NCI-H446 treated with DMSO at 0.1 percent for 48 hours (cell line): ENCODE results near the gene ISCU.

Experiments used
- DNase-seq: peaks from one replicate; lab custom pipeline; 2025; lab: John Stamatoyannopoulos, UW

ISCU gene

DNA sequence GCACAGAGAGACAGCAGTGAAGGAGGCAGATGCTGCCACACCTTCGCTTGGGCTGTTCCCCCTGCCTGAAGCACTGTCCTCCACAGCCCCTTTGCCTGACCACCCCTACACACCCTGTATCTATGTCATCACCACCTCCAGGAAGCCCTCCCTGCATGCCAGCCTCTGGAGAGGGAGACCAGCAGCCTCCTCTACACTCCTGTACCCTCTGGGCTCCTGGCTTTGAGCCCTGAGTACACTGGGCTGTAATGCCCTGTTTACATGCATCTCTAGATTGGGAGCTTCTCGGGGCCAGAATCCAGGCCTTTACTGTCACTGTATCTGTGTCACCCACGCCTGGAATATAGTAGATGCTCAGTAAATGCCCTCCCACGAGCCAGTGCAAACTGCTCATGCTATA lies 41.3 kb downstream of the ISCU start:
- no peak for DNase-seq

- no peak for DNase-seq
Observed at GRCh38 chr12:108604208-108604941, 42.0 kb downstream of the ISCU start.

- DNase-seq = no peak
Observed at GRCh38 chr12:108605000-108605689, 42.7 kb downstream of the ISCU start.

DNA sequence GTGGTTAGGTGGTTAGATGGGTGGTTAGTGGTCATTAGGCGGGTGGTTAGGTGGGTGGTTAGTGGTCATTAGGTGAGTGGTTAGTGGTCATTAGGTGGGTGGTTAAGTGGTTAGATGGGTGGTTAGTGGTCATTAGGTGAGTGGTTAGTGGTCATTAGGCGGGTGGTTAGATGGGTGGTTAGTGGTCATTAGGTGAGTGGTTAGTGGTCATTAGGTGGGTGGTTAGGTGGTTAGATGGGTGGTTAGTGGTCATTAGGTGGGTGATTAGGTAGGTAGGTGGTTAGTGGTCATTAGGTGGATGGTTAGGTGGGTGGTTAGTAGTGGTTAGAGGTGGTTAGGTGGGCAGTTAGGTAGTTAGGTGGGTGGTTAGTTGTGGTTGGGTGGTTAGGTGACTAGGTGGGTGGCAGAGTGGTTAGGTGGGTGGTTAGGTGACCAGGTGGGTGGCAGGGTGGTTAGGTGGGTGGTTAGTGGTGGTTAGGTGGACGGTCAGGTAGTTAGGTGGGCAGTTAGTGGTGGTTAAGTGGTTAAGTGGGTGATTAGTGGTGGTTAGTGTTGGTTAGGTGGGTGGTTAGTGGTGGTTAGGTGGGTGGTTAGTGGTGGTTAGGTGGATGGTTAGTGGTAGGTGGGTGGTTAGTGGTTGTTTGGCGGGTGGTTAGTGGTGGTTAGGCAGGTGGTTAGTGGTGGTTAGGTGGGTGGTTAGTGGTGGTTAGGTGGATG lies 43.5 kb downstream of the ISCU start:
- no peak for DNase-seq

DNA sequence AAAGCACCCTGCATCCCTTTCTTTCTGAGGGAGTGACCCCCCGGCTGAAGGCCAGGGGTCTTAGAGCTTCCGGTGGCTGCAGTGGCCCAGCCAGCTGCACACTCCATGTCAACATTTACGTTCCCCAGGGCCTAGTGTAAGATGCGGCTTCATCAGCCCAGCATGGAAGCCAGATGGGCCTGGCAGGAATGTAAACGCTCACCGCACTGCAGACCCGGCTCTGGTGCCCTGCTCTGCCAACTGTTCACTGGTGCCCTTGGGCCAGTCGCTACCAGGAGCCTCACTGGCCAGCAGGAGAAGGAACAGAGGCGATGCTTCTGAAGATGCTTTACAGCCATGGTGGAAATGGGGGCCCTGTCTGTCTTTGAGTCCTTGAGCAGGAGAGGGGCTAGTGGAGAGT lies 44.1 kb downstream of the ISCU start:
- DNase-seq = no peak

GRCh38 chr12:108607981-108608600 lies 45.7 kb downstream of the ISCU start:
- no peak for DNase-seq

GRCh38 chr12:108608616-108609015 lies 46.2 kb downstream of the ISCU start:
- DNase-seq = no peak

- DNase-seq = no peak
Observed at GRCh38 chr12:108609537-108610335, 47.3 kb downstream of the ISCU start.

DNA sequence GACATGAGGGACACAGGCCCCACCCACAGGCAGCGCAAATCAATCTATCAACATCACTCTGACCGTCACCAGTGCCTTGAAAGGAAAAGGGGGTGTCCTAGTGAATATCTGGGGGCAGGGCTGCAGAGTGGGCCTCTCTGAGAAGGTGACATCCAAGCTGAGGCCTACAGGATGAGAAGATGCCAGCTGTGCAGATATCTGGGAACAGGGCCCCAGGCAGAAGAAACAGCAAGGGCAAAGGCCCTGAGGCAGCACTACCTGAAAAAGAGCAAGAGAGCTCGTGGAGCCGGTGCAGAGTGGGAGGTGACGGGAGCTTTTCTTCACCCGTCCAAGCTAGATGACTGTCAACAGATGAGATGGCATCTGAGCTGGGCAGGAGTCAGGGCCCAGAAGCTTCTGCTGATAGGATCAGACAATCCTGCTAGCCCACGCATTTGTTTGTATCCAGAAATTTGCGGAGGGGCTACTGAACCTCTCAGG lies 48.0 kb downstream of the ISCU start:
- DNase-seq = no peak

GRCh38 chr12:108610856-108611605 lies 48.6 kb downstream of the ISCU start:
- no peak for DNase-seq

DNA sequence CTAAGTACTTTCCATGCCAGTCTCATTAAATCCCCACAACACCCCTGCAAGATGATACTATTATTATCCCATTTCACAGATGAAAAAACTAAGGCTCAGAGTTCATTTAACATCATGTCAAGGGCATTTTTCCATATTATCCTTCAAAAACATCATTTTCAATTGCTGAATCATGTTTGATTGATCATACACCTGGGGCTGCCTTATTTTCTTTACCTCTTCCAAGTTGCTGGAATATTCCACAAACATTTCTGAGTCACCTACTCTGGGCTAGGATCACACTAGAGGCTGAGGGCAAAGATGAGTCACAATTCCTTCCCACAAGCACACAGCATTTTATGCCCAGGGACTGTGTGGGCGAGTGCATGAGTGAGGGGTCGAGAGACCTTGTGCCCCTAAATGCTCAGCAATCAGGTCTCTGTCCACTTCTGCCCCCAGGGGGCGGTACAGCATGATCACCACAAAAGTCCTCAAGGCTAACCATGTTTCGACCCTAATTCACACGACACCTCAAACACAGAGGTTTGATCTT lies 49.6 kb downstream of the ISCU start:
- DNase-seq = no peak

GRCh38 chr12:108612788-108613282 lies 50.4 kb downstream of the ISCU start:
- no peak for DNase-seq

- no peak for DNase-seq
Observed at GRCh38 chr12:108613548-108613947, 51.2 kb downstream of the ISCU start.

DNA sequence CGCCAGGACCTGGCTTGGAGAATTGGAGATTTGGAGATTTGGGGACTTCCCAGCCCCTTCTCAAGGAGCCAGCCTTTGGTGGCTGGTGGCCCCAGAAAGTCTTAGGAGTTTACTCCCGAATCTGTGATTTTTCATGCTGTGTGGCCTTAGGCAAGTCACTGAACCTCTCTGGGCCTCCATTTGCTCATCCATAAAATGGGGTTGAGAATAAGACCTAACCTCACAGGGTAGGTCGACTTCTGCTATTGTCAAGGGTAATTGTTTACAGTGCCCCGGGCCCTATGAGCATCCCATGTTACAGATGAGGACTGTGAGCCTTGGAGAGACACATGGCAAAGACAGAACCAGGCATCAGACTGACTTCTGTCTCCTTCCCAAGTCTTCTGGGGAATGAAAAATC lies 51.6 kb downstream of the ISCU start:
- DNase-seq = no peak

DNA sequence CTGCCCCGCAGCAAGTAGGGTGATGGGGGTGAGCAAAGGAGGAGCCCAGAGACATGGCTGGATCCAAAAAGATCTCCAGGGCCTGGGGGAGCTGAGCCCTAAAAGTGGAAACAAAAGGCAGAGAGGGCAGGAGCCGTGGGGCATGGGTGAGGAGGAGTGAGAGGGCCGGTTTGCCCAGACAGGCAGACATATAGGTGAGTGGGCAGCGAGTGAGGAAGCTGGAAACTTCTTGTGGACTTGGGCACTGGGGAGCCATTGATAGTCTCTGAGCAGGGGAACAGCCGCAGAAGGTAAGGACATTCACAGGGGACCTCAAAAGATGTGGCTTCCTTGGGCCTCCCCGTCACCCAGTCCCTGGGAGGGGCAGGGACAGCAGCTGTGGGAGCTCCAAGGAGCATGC lies 52.2 kb downstream of the ISCU start:
- DNase-seq = no peak

GRCh38 chr12:108615918-108616317 lies 53.5 kb downstream of the ISCU start:
- no peak for DNase-seq

GRCh38 chr12:108616359-108616758 lies 54.0 kb downstream of the ISCU start:
- DNase-seq = no peak

GRCh38 chr12:108616941-108617858 lies 54.8 kb downstream of the ISCU start:
- DNase-seq = no peak
